HepG2 (cell line): Measurements from ENCODE around the gene SLCO4A1. TPM values are rescaled to one million over a fixed set of nuclear protein-coding genes. Genes with fewer than 3 reads are reported as not detected.
A peak's percentile ranks its signal among the peaks of the same experiment; 100 is the strongest.

Source experiments
- ARHGAP35 ChIP-seq: sonication (generic); formaldehyde crosslinking; IDR thresholded peaks from 2 replicates; pipeline ENCODE4 v1.9.0; 2022; ENCODE audit warnings: mild to moderate bottlenecking, inconsistent platforms, moderate library complexity, missing genetic modification reagents, borderline replicate concordance
- ARID4A ChIP-seq: sonication (generic); formaldehyde crosslinking; IDR thresholded peaks from 2 replicates; pipeline ENCODE4 v1.5.0; 2020; ENCODE audit warnings: mild to moderate bottlenecking, missing genetic modification reagents, borderline replicate concordance
- HBP1 ChIP-seq: IDR thresholded peaks from 2 replicates; pipeline ENCODE4 v1.6.1; 2016; ENCODE audit warnings: low read depth, control low read depth
- KDM5B ChIP-seq: sonication (generic); formaldehyde crosslinking; IDR thresholded peaks from 2 replicates; pipeline ENCODE4 v1.4.0; 2020; ENCODE audit warnings: missing genetic modification reagents, mild to moderate bottlenecking, borderline replicate concordance
- KLF11 ChIP-seq: IDR thresholded peaks from 2 replicates; pipeline ENCODE4 v1.6.1; 2016; ENCODE audit warnings: missing compliant biosample characterization
- MBNL3 ChIP-seq: fragments of 250-450 bp; sonication (Bioruptor Pico); conservative IDR thresholded peaks from 2 replicates; pipeline ENCODE4 v1.8.0; 2022; ENCODE audit warnings: mild to moderate bottlenecking, inconsistent platforms
- SP1 ChIP-seq, 2 experiments: fragments of 450-650 bp in 1 of 2; sonication (generic) in 1 of 2; formaldehyde crosslinking in 1 of 2; IDR thresholded peaks; 2 replicates each; pipeline versions ENCODE4 v1.4.0 to v1.6.1; 2016 to 2020; ENCODE audit warnings: missing genetic modification reagents in 1 of 2
- SPEN ChIP-seq: sonication (generic); formaldehyde crosslinking; IDR thresholded peaks from 2 replicates; pipeline ENCODE4 v1.5.1; 2020; ENCODE audit warnings: low read depth, mild to moderate bottlenecking, missing genetic modification reagents
- ZBTB1 ChIP-seq: sonication (generic); formaldehyde crosslinking; IDR thresholded peaks from 2 replicates; pipeline ENCODE4 v1.4.0; 2020; ENCODE audit warnings: missing genetic modification reagents, borderline replicate concordance
- ZHX2 ChIP-seq, 2 experiments: sonication (generic) in 1 of 2; formaldehyde crosslinking in 1 of 2; IDR thresholded peaks; 2 replicates each; pipeline versions ENCODE4 v1.6.1 to v1.9.0; 2014 to 2022; ENCODE audit warnings: antibody characterized with exemption in 1 of 2, borderline replicate concordance in 1 of 2, inconsistent platforms in 1 of 2, low read depth in 1 of 2, missing genetic modification reagents in 1 of 2
- ZNF543 ChIP-seq: sonication (generic); formaldehyde crosslinking; IDR thresholded peaks from 2 replicates; pipeline ENCODE4 v1.4.0; 2020; ENCODE audit warnings: mild to moderate bottlenecking, missing genetic modification reagents
- ZNF557 ChIP-seq: sonication (generic); formaldehyde crosslinking; IDR thresholded peaks from 2 replicates; pipeline ENCODE4 v1.4.0; 2020; ENCODE audit warnings: missing genetic modification reagents
- ZNF766 ChIP-seq: sonication (generic); formaldehyde crosslinking; IDR thresholded peaks from 2 replicates; pipeline ENCODE4 v1.5.0; 2020; ENCODE audit warnings: missing genetic modification reagents, borderline replicate concordance
- polyA plus RNA-seq, 8 experiments: library from polyadenylated mRNA; depleted of rRNA in 3 of 8; stranded (reverse) in 7 of 8; unstranded in 1 of 8; fragments of >200 nt; fragmentation: Illumina TruSeq in 4 of 8; extraction: Trizol in 4 of 8; gene quantifications; 2 replicates each; pipeline versions ENCODE4 v1.2.1 to v1.2.3, GENCODE V29; 2011 to 2016; ENCODE audit warnings: low read depth in 4 of 8, missing spikeins in 1 of 8, mixed read lengths in 1 of 8; ENCODE audit not compliant: insufficient read depth in 1 of 8
- total RNA-seq, 5 experiments: library from RNA; depleted of rRNA; stranded (reverse); fragments of >200 nt; fragmentation: Illumina TruSeq; extraction: Trizol; gene quantifications; 2 replicates each; pipeline ENCODE4 v1.2.3, GENCODE V29; 2016; ENCODE audit warnings: low read depth in 1 of 5
- TF ChIP-seq, protein P1 (sequence below): sonication (generic); formaldehyde crosslinking; IDR thresholded peaks from 2 replicates; pipeline ENCODE4 v1.5.0; 2020; ENCODE audit warnings: missing genetic modification reagents

Gene SLCO4A1
- total and polyA plus RNA-seq, 2 of the 13 experiments (the other 11 are each of a cell fraction or from before 2014, with no cell fraction given): 55.5 to 112 TPM

DNA sequence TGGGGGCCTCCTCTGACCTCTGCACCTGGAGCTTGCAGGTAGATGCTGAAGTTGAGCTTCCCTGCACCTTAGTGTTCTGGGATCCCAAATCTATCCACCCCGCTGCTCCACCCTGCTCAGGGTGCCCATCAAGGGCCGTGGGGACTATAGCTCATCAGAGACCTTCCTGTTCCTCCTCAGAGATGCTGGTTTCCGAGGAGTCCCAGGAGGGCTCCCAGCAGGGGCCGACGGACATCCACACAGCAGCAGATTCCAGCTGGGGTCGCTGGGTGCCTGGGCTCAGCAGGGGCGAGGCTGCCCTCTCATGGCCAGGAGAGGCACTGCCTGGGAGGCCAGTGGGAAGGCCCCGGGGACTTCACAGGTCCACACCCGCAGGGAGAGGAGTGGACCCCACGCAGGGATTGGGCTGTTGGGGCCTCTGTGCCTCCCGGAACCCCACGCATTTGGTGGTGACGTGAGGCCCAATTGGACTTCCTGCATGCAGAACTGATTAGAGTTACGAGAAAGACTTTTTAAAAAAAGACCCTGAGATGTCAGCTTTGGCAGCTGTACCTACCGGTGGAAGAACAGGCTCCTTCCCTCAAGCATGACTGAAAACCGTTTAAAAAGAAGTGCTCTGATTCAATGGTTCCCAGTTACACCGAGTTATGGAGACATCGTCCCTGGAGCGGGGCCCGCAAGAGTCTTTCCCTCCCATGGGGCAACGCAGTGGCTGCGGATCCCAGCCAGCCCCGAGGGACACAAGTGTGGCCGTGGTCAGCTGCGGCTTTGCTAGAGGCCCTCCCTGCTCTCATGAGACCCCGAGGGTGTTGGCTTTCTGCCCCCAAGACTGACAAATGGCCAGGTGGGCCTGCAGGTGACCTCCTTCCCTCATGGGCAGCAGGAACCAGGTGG, 25.3 kb upstream of the SLCO4A1 start (continued):
- TF ChIP-seq HBP1 (0 out of 2 replicates have a peak, but pooled peaks have one; percentile 55), MBNL3 (no peak), ZNF766 (CRISPR knock-in tag) (no peak), ZNF543 (CRISPR knock-in tag) (peak; percentile 79), ZHX2 (IDR thresholded peaks at IDR 0.05; ENCODE audit: low read depth) (0 out of 2 replicates have a peak, but pooled peaks have one; percentile 21), ZHX2 (CRISPR knock-in tag; IDR thresholded peaks at IDR 0.05; ENCODE audit: borderline replicate concordance) (no peak), ZBTB1 (no peak), KLF11 (0 out of 2 replicates have a peak, but pooled peaks have one; percentile 50), KDM5B (CRISPR knock-in tag) (peak; percentile 80; the same call in 1 of the 2 replicates), ARHGAP35 (CRISPR knock-in tag) (no peak), ZNF557 (CRISPR knock-in tag) (0 out of 2 replicates have a peak, but pooled peaks have one; percentile 25), SP1 (IDR thresholded peaks at IDR 0.05) (no peak), SP1 (CRISPR knock-in tag; IDR thresholded peaks at IDR 0.05) (no peak), SPEN (CRISPR knock-in tag) (peak; percentile 77), ARID4A (CRISPR knock-in tag) (peak; percentile 45; the same call in 1 of the 2 replicates)
- TF ChIP-seq, protein P1, sequence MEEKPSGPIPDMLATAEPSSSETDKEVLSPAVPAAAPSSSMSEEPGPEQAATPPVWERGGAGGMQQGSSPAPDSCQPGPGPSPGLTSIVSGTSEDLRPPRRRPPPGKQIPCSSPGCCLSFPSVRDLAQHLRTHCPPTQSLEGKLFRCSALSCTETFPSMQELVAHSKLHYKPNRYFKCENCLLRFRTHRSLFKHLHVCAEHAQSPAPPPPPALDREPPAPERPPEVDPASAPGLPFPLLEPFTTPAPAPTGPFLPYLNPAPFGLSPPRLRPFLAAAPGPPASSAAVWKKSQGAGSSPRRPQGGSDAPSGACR (CRISPR knock-in tag): 0 out of 2 replicates have a peak, but pooled peaks have one; percentile 24
